ENCODE measurements around the gene EIF4G3. TPM values are rescaled to one million over a fixed set of nuclear protein-coding genes. Genes with fewer than 3 reads are reported as not detected.

The EIF4G3 gene
- total and polyA plus RNA-seq, 2 of the 8 experiments (the other 6 are each of a cell fraction or from before 2014, with no cell fraction given), result 47.5 to 66.6 TPM

- H3K14ac ChIP-seq (ENCODE audit: insufficient read length), result no peak overlapping the region
- no peaks in the 10 kb centered on the region for H4K20me1 ChIP-seq (replicated peaks in 1 of 2; ENCODE audit: control insufficient read depth in 1 of 2, insufficient read depth in 2 of 2, low read length in 2 of 2)
- no peaks in the 10 kb centered on the region for H3K23me2 ChIP-seq (ENCODE audit: low read depth, low read length)
- no peak overlapping the region for H3K4me2 ChIP-seq (ENCODE audit: insufficient read depth in 1 of 2, low read depth in 2 of 2, low read length in 2 of 2)
- ChIA-PET POLR2A (ENCODE audit: partially characterized antibody) (interaction anchor here (0.7 kb wide), 1 partner anchor 1080 kb away, joined by 3 read pairs; no protein-coding TSS in a partner anchor), CTCF (ENCODE audit: partially characterized antibody) (interaction anchor here (2.0 kb wide), 1 partner anchor 203 kb away, joined by 7 read pairs; no protein-coding TSS in a partner anchor)
- H3K79me2 ChIP-seq (ENCODE audit: control insufficient read depth in 1 of 2, insufficient read depth in 2 of 2, low read length in 2 of 2), result peaks cover 0 to 3% of the 10 kb centered on the region in 2 experiments; a peak in 2 of 4 replicates
- H2BK20ac ChIP-seq (ENCODE audit: low read length), result no peak overlapping the region
- no peak overlapping the region for H4K91ac ChIP-seq (replicated peaks; ENCODE audit: insufficient read length, low read length)
- no peak overlapping the region for H2AFZ ChIP-seq (ENCODE audit: low read length)
- no peak overlapping the region for H3K27ac ChIP-seq (ENCODE audit: low read depth, low read length)
- H3K9ac ChIP-seq (replicated peaks in 1 of 4; ENCODE audit: extremely low read depth in 1 of 4, low read depth in 3 of 4, low read length in 3 of 4), result no peak overlapping the region
- no peak overlapping the region for H3K23ac ChIP-seq (ENCODE audit: insufficient read length)
- H3K27me3 ChIP-seq (replicated peaks in 1 of 4; ENCODE audit: control insufficient read depth in 3 of 4, extremely low read depth in 1 of 4, insufficient read depth in 3 of 4, low read length in 3 of 4), result no peaks in the 10 kb centered on the region
- H3K4me3 ChIP-seq (ENCODE audit: extremely low read depth in 1 of 4, insufficient read depth in 2 of 4, low read depth in 3 of 4, low read length in 4 of 4), result no peak overlapping the region
- H3K79me1 ChIP-seq (ENCODE audit: low read depth, low read length), result no peaks in the 10 kb centered on the region
- no peak overlapping the region for H2BK5ac ChIP-seq (ENCODE audit: low read depth, low read length)
- H3K18ac ChIP-seq (ENCODE audit: extremely low read depth, low read length), result no peak overlapping the region
- no peak overlapping the region for H2BK15ac ChIP-seq (ENCODE audit: low read length)
- 80% methylated on average over 2 of the region's 2 CpGs; no CpG with 5 or more reads in 1 of the 2 experiments for WGBS, 2 experiments (ENCODE audit: extremely low coverage in 1 of 2, insufficient coverage in 1 of 2, insufficient read length in 1 of 2, insufficient replicate concordance in 2 of 2, low coverage in 1 of 2, low lambda C conversion rate in 2 of 2, missing lambda C conversion rate in 1 of 2)
- no peaks in the 10 kb centered on the region for H3K9me3 ChIP-seq (ENCODE audit: insufficient read depth in 2 of 2, low read depth in 1 of 2, low read length in 1 of 2)
- no peak overlapping the region for H2BK120ac ChIP-seq (replicated peaks; ENCODE audit: low read depth, low read length)
- no peak overlapping the region for H2BK12ac ChIP-seq (ENCODE audit: low read depth, low read length)
- H2AK5ac ChIP-seq (ENCODE audit: low read depth, low read length), result no peak overlapping the region
- TF ChIP-seq SRF (IDR thresholded peaks at IDR 0.05; ENCODE audit: low read depth, low read length) (no peak), BCL11A (IDR thresholded peaks at IDR 0.05; ENCODE audit: low read depth in 2 of 2, low read length in 2 of 2) (no peak), ASH2L (IDR thresholded peaks at IDR 0.05; ENCODE audit: low read length) (no peak), EZH2 (IDR thresholded peaks at IDR 0.05; ENCODE audit: low read depth, low read length, severe bottlenecking) (no peak), RXRA (IDR thresholded peaks at IDR 0.05; ENCODE audit: insufficient read depth, low read depth, low read length) (no peak)
- no peaks in the 10 kb centered on the region for H3K36me3 ChIP-seq (ENCODE audit: control insufficient read depth in 2 of 4, insufficient read depth in 4 of 4, low read length in 3 of 4)
- no peak overlapping the region for H3K56ac ChIP-seq (replicated peaks; ENCODE audit: insufficient read length, low read depth, low read length)
- H3K4me1 ChIP-seq (replicated peaks in 1 of 4; ENCODE audit: control insufficient read depth in 3 of 4, insufficient read depth in 4 of 4, low read length in 3 of 4), result peaks cover 0 to 3% (median 0%) of the 10 kb centered on the region in 4 experiments; a peak in 1 of 7 replicates
- DNase-seq (ENCODE audit: low read depth in 1 of 2, low spot score in 2 of 2) (no peak), FAIRE-seq (no peak)
- no peak overlapping the region for H4K8ac ChIP-seq (ENCODE audit: extremely low read depth, insufficient read depth, low read length)
- H4K5ac ChIP-seq (ENCODE audit: insufficient read length, low read depth, low read length), result no peak overlapping the region
- no peak overlapping the region for H3K4ac ChIP-seq (replicated peaks; ENCODE audit: insufficient read length, low read depth, low read length)
Observed at GRCh38 chr1:20992322-20993056, 184.2 kb downstream of the EIF4G3 start.
